Heart left ventricle (tissue), 13 donors: ENCODE results near the gene SARNP.
"Not testable (repeated sequence)": the region's sequence is repeated elsewhere in the genome, so short reads cannot be mapped to it uniquely, and the experiment has no call there.

Experiments used
- CTCF ChIP-seq, 12 donors: fragments of 200-600 bp; sonication (generic) in 4 of 12; IDR thresholded peaks; one replicate each; pipeline versions ENCODE4 v1.5.0 to v1.8.0; 2018 to 2022; ENCODE audit warnings: antibody characterized with exemption in 12 of 12, mild to moderate bottlenecking in 5 of 12
- POLR2A ChIP-seq, 2 donors: fragments of 450-650 bp; IDR thresholded peaks; one replicate each; pipeline ENCODE4 v1.6.1; 2017; ENCODE audit warnings: antibody characterized with exemption in 2 of 2, mild to moderate bottlenecking in 2 of 2, moderate library complexity in 2 of 2
- donor health status: ischemic (EF 13 %, LVEDD 7.1; RV severe dilation, severe dysfunction).
- donor health status: DM: no; HTN: yes; CAD: no.
- donor health status: DM: no; HTN: no; CAD: no.
- donor health status: ischemic (EF 25% LVEDD 6.9; RV normal size, moderate dysfunction).
- donor health status: ischemic (EF 25% LVEDD 5.7; RV mildly dilated, moderate dysfunction).
- donor health status: ischemic (EF 35%, LVEDD 5.7; RV mildly dilated, moderate dysfunction).
- donor health status: nonischemic (EF 11% LVEDD 7.7; RV severe dilation, severe dysfunction).
- donor health status: DM: yes; HTN: yes; CAD: no.
- donor health status: PGD.
- donor health status: ischemic (EF 29% LVEDD 5.4; RV normal size, mild dysfunction).
- donor health status: nonischemic (EF 23%, LVEDD 6.1; RV moderate dilation, normal function).

- not testable (repeated sequence) for TF ChIP-seq POLR2A, CTCF (IDR thresholded peaks at IDR 0.05)
Measured at GRCh38 chr12:55866454-55867004, 49.0 kb upstream of the SARNP start.
